Measurements from ENCODE around the gene ARL4C.
A peak's percentile ranks its signal among the peaks of the same experiment; 100 is the strongest.

The ARL4C gene, protein sequence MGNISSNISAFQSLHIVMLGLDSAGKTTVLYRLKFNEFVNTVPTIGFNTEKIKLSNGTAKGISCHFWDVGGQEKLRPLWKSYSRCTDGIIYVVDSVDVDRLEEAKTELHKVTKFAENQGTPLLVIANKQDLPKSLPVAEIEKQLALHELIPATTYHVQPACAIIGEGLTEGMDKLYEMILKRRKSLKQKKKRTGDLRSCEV

DNA sequence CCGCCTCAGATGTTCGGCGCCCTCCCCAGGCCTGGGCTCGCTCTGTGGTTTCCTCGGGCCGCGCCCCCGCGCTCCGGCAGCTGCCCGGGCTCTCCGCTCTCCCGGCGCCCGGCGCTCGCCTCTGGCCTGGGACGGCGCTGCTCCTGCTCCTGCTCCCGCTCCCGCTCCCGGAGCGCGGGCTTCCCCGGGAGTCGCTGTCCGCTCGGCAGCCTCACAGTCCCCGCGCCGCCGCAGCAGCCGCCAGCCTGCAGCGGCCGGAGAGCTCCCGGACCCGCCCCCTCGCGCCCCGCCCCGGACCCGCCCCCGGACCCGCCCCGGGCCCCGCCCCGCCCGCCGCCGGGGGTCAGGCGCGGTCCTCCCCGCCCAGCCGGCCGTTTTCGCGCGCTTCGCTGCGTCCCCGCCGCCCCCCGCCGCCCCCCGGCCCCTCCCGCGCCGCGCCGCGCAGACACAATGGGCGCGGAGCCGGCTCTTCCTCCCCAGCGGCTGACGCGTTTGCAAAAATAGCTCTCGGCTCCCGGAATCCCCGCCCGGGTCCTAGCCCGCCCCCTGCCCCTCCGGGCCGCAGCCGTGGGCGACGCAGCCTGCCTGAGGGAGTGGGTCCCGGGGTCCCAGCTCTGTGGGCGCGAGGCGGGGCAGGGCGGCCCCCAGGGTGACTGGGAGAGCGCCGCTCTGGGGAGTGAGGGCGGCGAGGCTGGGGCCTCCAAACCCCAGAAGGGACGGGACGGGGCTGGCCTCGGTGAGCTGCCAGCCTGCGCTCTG lies at the start of gene ARL4C:
Gene ARL4C (minus strand): TSS at position 247 of the 759 bp plus-strand sequence. CDS start 495 bp downstream, outside the sequence.
- no peak for DNase-seq (ENCODE audit: low read depth)

DNA sequence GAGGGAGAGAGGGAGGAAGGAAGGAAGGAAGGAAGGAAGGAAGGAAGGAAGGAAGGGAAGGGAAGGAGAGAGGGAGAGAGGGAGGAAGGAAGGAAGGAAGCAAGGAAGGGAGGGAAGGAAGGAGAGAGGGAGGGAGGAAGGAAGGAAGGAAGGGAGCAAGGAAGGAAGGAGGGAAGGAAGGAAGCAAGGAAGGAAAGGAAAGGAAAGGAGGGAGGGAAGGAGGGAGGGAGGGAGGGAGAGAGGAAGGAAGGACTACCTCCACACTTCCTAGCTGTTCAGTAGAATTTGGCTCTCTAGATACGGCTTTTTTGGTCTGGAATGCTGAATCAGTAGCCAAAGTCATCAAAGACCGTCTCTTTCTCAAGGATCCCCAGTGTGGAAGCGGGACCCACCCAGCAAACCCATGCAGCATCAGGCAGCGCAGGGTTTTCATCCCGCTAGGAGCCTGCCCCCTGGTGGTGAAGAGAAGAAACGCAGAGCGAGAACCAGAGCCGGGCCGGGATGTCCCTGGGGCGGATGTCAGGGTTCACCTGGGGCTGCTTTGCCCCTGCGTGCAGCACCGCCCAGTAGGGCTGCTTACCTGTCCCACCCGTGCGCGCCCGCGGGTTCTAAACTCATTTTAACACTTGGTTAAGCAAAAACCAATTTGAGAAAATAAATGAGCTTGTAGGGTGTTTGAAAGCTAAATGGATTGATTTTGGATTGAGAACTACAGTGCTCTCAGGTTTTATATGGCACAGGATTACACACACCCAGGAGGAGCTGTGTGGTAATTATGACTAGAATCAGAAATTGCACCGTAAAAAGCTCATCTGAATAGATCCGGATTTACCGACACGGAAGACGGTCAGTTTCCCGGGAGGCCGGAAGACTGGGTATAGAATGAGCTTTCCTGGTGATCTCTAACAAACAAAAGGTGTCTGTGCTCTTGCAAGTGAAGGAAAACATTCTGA lies 48.1 kb upstream of the ARL4C start:
- peak; percentile 28 for DNase-seq (ENCODE audit: low read depth)

DNA sequence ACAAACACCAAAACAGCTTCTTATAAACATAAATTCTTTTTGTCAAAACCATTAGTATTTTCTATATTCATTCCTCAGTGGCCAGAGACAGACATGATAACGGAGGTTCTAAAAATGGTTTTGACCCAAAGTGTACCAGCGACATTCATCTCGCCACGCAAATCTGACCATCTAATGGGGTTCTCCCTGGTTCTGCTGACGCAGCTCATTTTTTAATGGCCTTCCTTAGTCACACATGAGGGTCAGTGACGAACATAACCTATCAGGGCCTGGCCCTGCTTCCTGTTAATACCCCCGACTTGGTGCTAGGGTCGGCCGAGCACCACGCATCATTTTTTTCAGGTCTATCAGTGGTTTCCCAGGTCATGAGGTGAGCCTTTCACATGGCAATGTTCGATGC lies 45.9 kb upstream of the ARL4C start:
- DNase-seq (ENCODE audit: low read depth): no peak

DNA sequence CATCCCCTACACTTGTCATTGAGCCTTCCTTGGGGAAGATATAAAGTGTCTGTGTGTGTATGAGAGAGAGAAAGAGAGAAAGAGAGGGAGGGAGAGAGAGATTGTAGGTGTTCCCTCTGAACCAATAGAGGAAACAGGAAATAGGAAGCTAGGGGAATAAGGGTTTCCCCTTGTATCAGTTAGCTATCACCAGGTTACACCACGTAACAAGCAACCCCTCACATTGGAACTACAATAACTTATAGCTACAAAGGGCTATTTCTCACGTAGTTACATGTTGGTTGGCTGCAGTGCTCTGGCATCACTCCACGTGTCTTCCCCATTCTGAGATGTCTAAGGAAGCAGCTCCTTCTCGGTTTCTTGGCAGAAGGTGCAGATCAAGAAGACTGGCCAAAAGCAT lies 41.0 kb upstream of the ARL4C start:
- DNase-seq (ENCODE audit: low read depth): no peak

DNA sequence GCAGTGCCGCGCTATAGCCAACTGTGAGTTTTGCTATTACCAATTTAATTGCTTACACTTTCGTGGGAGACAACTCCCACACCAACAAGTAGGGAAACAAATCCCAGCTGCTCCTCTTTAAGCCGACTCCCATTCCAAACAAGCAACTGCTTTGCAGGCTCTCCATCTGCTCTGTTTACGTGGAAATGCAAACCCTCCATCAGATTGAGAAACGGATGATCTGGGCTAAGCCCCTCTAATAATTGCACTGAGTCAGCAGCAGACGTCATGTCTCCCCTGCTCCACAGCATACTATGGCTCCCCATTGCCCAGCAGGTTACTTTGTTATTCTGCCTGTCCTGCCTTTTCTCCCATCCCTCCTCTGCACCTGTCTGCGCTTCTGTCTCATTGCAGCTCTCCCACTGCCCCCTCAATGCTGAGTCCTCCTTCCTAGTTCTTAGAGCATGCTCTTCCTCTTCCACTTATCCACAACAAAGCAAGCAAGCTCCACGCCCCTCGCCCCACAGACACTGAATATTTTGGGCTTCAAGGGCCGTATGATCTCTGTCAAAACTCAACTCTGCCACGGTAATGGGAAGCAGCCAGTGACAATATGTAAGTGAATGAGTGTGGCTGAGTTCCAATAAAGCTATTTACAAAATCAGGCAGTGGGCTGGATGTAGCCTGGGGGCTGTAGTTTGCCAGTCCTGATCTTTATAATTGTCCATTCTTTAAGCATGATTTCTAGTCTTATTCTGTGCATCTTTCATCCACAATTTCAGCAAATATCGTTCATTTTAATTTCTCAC lies 39.5 kb upstream of the ARL4C start:
- DNase-seq (ENCODE audit: low read depth): no peak

DNA sequence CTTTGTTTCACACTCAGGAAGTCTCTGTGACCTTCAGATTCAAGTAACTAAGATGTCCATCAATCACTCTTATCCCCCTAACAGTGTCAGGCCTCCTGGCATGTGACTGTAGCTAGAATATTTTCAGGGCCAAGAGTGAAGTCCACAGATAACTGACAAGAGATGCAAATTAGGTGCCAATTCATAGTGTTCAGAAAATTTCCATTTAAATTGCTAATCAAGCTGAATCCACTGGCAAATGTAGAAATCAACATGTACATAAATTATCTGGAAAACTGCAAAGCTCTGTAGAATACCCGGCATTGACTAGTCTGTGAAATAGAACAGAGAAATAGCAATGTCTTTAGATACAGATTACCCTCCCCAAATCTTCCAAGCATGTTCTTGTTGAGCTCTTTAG lies 38.6 kb upstream of the ARL4C start:
- DNase-seq (ENCODE audit: low read depth): no peak

DNA sequence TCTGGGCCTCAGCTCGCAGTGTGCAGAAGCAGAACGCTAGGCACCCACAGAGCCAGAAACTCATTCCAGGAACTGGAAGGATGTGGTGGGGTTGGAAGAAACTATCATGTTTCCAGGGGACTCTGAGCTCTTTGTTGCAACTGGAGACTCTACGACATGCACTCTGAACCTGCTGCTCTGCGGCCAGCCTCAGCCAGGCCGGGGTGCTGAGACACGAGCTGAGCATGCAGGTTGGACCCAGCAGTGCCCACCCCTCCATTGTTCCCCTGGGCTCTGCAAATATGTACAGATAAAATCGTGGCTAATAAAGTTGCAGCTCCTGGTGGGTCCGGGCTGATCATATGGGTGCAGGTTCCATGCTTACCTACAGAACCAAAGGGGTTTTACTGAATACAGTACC lies 37.6 kb upstream of the ARL4C start:
- DNase-seq (ENCODE audit: low read depth): no peak

DNA sequence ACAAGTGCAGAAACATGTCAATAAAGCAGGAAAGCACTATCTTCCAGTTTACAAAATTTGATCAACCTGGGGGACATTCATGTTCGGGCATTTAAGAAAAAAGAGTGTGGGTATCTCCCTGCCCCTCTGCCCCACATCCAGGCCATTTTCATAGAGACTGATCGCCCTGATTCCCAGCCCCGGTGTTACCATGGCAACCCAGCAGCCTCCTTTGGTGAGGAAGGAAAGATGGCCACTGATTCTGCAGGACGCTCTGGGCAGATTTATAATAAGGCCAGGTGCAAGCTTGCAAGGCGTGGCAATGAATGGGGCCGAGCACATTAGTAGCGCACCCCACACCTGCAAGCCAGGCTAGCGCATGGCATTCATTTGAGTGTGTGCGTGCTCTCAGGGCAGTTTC lies 36.7 kb upstream of the ARL4C start:
- no peak for DNase-seq (ENCODE audit: low read depth)

DNA sequence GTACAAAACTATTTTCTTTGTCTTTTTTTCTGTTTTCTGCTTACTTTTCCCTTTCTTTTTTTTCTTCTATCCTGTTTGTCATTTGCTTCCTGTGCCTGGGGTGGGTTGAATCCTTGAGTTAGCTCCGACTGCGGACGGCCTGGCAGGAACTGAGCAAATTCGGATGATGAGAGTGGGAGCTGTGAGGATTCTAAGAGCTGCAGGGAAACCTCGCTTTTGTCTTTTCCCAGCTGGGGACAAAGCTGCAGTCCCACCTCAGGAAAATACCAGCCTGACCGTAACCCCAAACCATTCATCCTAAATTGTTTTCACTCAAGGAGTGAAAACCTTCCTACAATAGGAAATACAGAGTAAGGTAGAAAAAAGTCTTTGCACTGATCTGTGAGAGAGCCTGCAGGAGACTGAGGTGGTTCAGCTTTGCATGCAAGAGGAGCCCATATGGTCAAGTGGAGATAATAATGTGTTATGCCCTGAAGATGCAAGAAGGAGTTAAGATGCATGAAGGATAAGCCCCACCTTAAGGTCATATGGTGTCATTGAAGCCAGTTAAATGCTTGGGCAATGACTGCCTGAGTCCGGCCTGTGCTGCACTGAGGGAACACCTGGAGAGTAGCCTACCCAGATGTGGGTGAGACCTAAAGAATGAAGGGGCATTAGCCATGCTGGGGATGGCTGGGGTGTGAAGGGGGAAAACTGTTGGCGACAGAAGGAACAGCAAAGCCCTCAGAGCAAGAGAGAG lies 31.7 kb upstream of the ARL4C start:
- DNase-seq (ENCODE audit: low read depth): no peak

DNA sequence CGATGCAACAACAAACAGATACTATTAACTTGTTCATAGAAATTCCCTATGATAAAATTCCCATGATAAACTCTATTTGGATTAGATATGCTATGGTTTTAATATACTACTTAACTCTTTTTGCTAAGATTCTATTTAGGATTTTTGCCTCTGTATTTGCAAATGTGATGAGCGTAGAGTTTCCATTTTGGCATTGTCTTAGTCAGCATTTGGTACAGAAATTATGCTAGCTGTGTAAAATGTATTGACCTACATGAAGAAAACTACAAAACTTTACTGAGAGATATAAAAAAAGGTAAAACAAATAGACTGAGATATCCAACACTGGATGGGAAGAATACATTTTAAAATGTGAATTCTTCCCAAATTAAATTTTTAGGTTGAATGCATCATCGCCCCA lies 29.8 kb upstream of the ARL4C start:
- DNase-seq (ENCODE audit: low read depth): no peak

DNA sequence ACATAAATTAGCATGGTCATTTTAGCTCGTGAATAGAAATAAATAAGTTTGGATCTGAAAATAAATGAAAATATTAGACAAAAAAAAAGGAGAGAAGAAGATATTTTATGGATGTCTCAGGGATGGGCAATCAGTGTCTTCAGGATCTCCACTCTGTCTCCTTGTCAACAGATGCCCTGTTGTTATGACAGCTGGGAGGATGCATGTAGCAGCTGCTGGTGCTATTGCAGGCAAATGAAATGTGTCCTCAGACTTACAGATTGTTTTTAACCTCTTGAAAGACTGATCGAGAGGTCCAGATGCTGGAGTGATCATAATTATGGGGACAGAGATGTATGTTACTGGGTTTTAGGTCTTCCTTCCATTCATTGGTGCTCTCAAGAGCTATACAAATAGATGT lies 24.7 kb upstream of the ARL4C start:
- DNase-seq (ENCODE audit: low read depth): no peak

DNA sequence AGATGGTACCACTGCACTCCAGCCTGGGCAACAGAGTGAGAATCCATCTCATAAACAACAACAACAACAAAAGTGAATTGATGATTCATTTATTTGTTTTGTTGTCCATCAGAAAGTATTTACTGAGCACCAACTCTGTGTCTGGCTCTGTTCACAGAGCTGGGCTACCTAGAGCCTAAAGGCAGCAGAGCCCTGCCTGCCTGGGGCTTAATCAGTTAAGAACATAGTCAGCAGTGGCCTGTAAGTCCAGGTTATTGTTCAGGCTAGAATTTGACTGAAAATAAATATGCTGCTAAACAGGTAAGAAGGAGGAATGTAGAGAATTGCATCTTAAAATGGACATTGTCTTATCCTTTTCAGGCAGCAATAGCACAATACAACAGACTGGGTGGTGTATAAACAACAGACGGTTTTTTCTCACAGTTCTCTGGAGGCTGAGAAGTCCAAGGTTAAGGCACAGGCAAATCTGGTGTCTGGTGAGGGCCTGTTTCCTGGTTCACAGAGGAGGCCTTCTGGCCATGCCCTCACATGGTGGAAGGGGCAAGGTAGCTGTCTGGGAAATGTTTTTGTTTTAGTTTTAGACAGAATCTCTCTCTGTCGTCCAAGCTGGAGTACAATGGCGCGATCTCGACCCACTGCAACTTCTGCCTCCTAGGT lies 22.2 kb upstream of the ARL4C start:
- DNase-seq (ENCODE audit: low read depth): no peak

DNA sequence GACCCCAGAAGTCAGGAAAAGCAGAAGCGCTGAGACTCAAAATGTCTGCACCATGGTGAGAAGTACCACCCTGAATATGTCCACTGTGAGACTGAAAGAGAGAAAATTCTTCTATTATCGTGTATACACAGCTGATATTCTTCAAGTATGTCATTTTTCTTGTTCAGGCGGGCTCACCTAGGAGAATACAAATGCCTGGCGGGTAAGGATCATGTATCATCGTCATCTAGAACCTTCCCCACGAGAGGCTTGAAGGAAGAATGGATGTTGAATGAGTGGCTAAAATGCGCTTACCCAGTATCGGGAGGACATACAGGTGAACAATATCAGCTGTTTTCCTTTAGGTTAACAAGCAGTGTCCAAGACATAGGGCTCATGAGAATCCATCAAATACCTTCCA lies 21.1 kb upstream of the ARL4C start:
- no peak for DNase-seq (ENCODE audit: low read depth)

DNA sequence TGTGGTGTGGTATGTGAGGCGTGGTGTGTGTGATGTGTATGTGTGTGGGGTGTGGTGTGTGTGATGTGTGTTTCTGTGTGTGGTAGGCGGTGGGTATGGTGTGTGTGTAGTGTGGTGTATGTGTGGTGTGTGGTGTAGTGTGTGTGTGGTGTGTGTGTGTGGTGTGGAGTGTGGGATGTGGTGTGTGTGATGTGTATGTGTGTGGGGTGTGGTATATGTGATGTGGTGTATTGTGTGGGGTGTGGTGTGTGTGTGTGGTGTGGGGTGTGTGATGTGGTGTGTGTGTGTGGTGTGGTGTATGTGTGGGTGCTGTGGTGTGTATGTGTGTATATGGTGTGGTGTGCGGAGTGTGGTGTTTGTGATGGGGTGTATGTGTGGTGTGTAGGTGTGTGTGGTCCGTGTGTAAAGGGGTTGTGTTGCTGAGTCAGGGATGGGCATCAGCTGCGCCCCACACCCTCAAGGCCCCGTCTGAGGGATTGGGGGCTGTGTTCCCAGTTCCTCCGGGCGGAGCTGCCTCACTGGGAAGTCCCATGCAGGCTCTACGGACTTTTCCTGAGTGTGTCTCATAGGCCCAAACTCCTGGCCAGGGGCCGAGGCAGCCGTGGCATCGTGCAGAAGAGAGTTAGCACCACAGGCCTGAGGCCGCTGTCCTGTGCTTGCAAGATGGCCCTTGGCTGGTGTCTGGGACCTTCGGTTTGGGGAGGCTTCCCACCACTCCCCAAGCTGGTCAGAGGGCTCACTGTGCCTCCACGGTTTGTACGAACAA lies 18.2 kb upstream of the ARL4C start:
- DNase-seq (ENCODE audit: low read depth): no peak

DNA sequence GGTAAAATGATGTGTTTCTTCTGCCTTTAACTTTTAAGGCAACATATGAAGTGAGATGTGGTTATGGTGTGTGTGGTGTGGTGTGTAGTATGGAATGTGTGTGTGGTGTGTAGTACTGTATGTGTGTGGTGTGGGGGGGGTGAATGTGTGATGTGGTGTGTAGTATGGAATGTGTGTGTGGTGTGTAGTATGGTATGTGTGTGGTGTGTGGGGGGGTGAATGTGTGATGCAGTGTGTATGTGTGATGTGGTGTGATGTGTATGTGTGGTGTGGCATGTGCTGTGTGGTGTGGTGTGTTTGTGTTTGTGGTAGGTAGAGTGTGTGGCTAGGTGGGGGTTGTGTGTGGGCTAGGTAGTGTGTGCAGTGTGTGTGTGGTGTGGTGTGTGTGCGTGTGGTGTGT lies 17.2 kb upstream of the ARL4C start:
- DNase-seq (ENCODE audit: low read depth): no peak

DNA sequence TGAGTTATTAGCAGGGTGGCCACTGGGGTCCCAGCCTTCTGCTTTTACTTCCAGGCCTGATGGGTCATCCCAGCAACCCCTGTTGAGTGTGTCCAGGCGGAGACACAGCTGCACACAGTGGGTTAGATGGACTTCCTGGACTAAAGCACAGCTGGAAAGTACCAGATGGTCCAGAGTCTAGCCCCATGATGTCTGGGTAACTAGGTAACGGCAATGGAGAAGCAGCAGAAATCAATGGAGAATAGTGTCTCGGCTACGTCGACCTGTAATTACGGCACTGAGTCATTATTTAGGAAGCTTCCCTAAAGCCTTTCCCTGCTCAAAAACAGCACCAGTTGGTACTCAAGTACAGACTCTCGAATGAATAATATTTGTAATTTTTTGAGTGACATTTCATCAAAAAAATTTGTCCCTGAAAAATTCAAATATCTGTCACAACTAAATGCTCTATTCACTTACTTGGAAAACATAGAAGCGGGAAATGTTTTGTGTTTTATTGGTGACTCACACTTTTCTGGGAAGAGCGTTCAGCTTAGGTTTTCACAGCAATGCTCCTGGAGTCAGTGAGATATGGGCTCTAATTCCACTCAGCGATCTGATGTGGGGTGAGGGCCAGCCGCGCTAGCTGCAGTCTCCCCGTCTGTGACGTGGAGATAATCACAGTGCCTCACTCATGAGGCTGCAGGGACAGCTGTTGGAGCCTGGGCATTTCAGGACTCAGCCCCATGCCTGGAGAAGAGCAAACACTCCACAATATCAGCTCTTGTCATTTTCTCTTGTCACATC lies 16.2 kb upstream of the ARL4C start:
- no peak for DNase-seq (ENCODE audit: low read depth)

DNA sequence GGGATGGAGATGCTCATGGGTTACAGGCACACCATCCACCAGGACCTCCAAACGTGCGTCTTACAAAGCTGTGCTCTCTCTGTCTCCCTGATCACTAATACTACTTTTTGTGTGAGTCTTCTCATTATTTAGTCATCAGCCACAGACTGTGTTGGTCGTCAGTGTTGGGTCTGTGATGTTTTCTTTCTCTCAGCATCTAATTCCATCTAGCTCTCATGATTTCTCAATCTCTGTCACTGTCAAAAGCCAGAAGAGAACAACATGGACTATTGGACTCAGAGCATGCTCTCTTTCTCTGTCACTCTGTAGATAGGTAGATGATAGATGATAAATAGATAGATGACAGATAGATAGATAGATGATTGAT lies 6.0 kb upstream of the ARL4C start:
- no peak for DNase-seq (ENCODE audit: low read depth)

DNA sequence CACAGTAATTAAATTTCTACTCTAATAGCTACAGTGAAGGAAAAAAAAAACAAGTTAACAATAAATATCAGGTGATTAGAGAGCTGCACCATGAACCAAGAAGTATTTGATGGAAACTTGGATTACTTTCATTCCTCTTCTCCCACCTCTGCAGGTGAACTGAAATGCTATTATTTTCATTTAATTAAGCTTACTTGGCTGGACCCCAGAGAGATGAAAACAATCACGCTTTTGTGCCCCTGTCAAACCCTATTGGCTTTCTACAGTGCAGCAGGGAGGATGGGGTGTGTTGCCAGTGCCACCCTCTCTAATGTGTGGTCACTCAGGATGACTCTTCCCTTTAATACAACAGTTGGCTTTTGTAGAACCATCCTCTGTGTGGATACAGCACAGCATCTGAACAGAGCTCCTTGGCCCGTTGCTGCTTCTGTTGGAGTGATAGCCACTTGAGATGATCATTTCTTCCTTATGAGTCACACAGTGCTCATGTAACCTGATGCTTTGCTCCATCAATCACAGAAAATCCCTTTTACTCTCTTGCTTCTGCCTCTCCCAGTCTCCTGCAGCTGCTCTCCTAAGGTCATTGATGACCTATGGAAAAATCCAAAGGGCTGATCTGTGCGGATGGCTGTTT lies 5.5 kb upstream of the ARL4C start:
- DNase-seq (ENCODE audit: low read depth): peak; percentile 47
